HEK293 (cell line): Measurements from ENCODE around the gene GSTA1.
A peak's percentile ranks its signal among the peaks of the same experiment; 100 is the strongest.

ENCODE experiments used
- CTCF ChIA-PET: fragments of 350-600 bp; formaldehyde crosslinking; extraction: SDS; loops from one replicate; lab custom pipeline; 2021; ENCODE audit warnings: antibody characterized with exemption; lab: Yijun Ruan, JAX
- POLR2A ChIA-PET: fragments of 300-600 bp; formaldehyde crosslinking; extraction: SDS; loops from one replicate; lab custom pipeline; 2020; ENCODE audit warnings: antibody characterized with exemption, inconsistent platforms; lab: Yijun Ruan, JAX
- H3K27ac ChIP-seq: fragments of 200-500 bp; sonication (Bioruptor generic); 2 replicates; pipeline ENCODE4 v1.5.1; 2014; ENCODE audit warnings: low read depth, low read length, control low read depth, inconsistent platforms; ENCODE audit errors: extremely low read depth
- H3K36me3 ChIP-seq, 2 experiments: fragments of 200-500 bp in 1 of 2; sonication (Bioruptor generic) in 1 of 2; 1 replicate in 1 of 2; 2 replicates in 1 of 2; pipeline ENCODE4 v1.5.1; 2014 to 2017; ENCODE audit warnings: inconsistent platforms in 2 of 2, low read length in 2 of 2; ENCODE audit not compliant: control insufficient read depth in 2 of 2, insufficient read depth in 1 of 2
- H3K4me1 ChIP-seq: fragments of 200-500 bp; sonication (Bioruptor generic); 2 replicates; pipeline ENCODE4 v1.5.1; 2014; ENCODE audit warnings: mild to moderate bottlenecking, low read length, inconsistent platforms; ENCODE audit not compliant: control insufficient read depth, insufficient read depth
- H3K4me3 ChIP-seq: 2 replicates; pipeline ENCODE4 v1.5.1; 2011; ENCODE audit warnings: low read depth, mild to moderate bottlenecking, control low read depth, low read length, moderate library complexity
- H3K9me3 ChIP-seq: fragments of 200-500 bp; sonication (Bioruptor generic); 2 replicates; pipeline ENCODE4 v1.5.1; 2014; ENCODE audit warnings: low read depth, low read length, inconsistent platforms; ENCODE audit not compliant: control insufficient read depth, insufficient read depth
- EGR2 ChIP-seq: fragments of 450-650 bp; formaldehyde crosslinking; IDR thresholded peaks from 2 replicates; pipeline ENCODE4 v1.5.1; 2016; ENCODE audit warnings: low read depth, missing biosample characterization, missing genetic modification characterization
- GLI4 ChIP-seq: fragments of 450-650 bp; formaldehyde crosslinking; IDR thresholded peaks from 2 replicates; pipeline ENCODE4 v1.5.1; 2016; ENCODE audit warnings: missing biosample characterization, missing genetic modification characterization
- HOXC10 ChIP-seq: sonication (generic); formaldehyde crosslinking; IDR thresholded peaks from 2 replicates; pipeline ENCODE4 v1.8.1; 2023; ENCODE audit warnings: mild to moderate bottlenecking, missing genetic modification reagents
- KLF16 ChIP-seq: fragments of 450-650 bp; formaldehyde crosslinking; IDR thresholded peaks from 2 replicates; pipeline ENCODE4 v1.5.1; 2017; ENCODE audit warnings: missing biosample characterization, missing genetic modification characterization
- OVOL3 ChIP-seq: fragments of 450-650 bp; formaldehyde crosslinking; IDR thresholded peaks from 2 replicates; pipeline ENCODE4 v1.5.1; 2016; ENCODE audit warnings: missing biosample characterization, missing genetic modification characterization
- TRIM28 ChIP-seq: IDR thresholded peaks from 2 replicates; pipeline ENCODE4 v1.6.1; 2011; ENCODE audit warnings: low read length, control low read depth, borderline replicate concordance
- YY1 ChIP-seq: fragments of 450-650 bp; formaldehyde crosslinking; IDR thresholded peaks from 2 replicates; pipeline ENCODE4 v1.5.1; 2018; ENCODE audit warnings: missing biosample characterization, missing genetic modification characterization
- ZNF138 ChIP-seq: fragments of 450-650 bp; formaldehyde crosslinking; IDR thresholded peaks from 2 replicates; pipeline ENCODE4 v1.5.1; 2016; ENCODE audit warnings: missing biosample characterization, missing genetic modification characterization, borderline replicate concordance
- ZNF146 ChIP-seq: fragments of 450-650 bp; formaldehyde crosslinking; IDR thresholded peaks from 2 replicates; pipeline ENCODE4 v1.5.1; 2016; ENCODE audit warnings: missing biosample characterization, missing genetic modification characterization
- ZNF19 ChIP-seq: fragments of 450-650 bp; formaldehyde crosslinking; IDR thresholded peaks from 2 replicates; pipeline ENCODE4; 2016; ENCODE audit warnings: missing biosample characterization, missing genetic modification characterization, low read depth
- ZNF404 ChIP-seq: fragments of 450-650 bp; formaldehyde crosslinking; IDR thresholded peaks from 2 replicates; pipeline ENCODE4 v1.5.1; 2017; ENCODE audit warnings: missing biosample characterization, missing genetic modification characterization
- ZNF426 ChIP-seq: fragments of 450-650 bp; formaldehyde crosslinking; IDR thresholded peaks from 2 replicates; pipeline ENCODE4 v1.5.1; 2017; ENCODE audit warnings: missing biosample characterization, missing genetic modification characterization, mild to moderate bottlenecking, inconsistent platforms, moderate library complexity
- ZNF521 ChIP-seq: fragments of 450-650 bp; formaldehyde crosslinking; IDR thresholded peaks from 2 replicates; pipeline ENCODE4 v1.5.1; 2017; ENCODE audit warnings: missing biosample characterization, mild to moderate bottlenecking, missing genetic modification characterization
- ZNF558 ChIP-seq: fragments of 450-650 bp; formaldehyde crosslinking; IDR thresholded peaks from 2 replicates; pipeline ENCODE4 v1.5.1; 2016; ENCODE audit warnings: missing biosample characterization, missing genetic modification characterization
- ZNF560 ChIP-seq: fragments of 450-650 bp; formaldehyde crosslinking; IDR thresholded peaks from 2 replicates; pipeline ENCODE4 v1.5.1; 2017; ENCODE audit warnings: missing biosample characterization, missing genetic modification characterization, borderline replicate concordance
- ZNF624 ChIP-seq: fragments of 450-650 bp; formaldehyde crosslinking; IDR thresholded peaks from 2 replicates; pipeline ENCODE4 v1.5.1; 2017; ENCODE audit warnings: missing biosample characterization, missing genetic modification characterization
- ZNF76 ChIP-seq: fragments of 450-650 bp; formaldehyde crosslinking; IDR thresholded peaks from 2 replicates; pipeline ENCODE4; 2016; ENCODE audit warnings: low read depth, missing biosample characterization, missing genetic modification characterization, borderline replicate concordance
- ZNF791 ChIP-seq: fragments of 450-650 bp; formaldehyde crosslinking; IDR thresholded peaks from 2 replicates; pipeline ENCODE4 v1.5.1; 2016; ENCODE audit warnings: missing biosample characterization, missing genetic modification characterization
- TF ChIP-seq, protein P1 (sequence below): fragments of 450-650 bp; formaldehyde crosslinking; IDR thresholded peaks from 2 replicates; pipeline ENCODE4 v1.5.1; 2017; ENCODE audit warnings: missing biosample characterization, mild to moderate bottlenecking, missing genetic modification characterization, moderate library complexity
- TF ChIP-seq, protein P2 (sequence below): fragments of 450-650 bp; formaldehyde crosslinking; IDR thresholded peaks from 2 replicates; pipeline ENCODE4 v1.5.1; 2016; ENCODE audit warnings: missing biosample characterization, missing genetic modification characterization
- TF ChIP-seq, protein P3 (sequence below): fragments of 450-650 bp; formaldehyde crosslinking; IDR thresholded peaks from 2 replicates; pipeline ENCODE4 v1.5.1; 2017; ENCODE audit warnings: missing biosample characterization, missing genetic modification characterization
- TF ChIP-seq, protein P4 (sequence below): fragments of 450-650 bp; formaldehyde crosslinking; IDR thresholded peaks from 2 replicates; pipeline ENCODE4 v1.5.1; 2016; ENCODE audit warnings: missing biosample characterization, missing genetic modification characterization, borderline replicate concordance

The GSTA1 gene

DNA sequence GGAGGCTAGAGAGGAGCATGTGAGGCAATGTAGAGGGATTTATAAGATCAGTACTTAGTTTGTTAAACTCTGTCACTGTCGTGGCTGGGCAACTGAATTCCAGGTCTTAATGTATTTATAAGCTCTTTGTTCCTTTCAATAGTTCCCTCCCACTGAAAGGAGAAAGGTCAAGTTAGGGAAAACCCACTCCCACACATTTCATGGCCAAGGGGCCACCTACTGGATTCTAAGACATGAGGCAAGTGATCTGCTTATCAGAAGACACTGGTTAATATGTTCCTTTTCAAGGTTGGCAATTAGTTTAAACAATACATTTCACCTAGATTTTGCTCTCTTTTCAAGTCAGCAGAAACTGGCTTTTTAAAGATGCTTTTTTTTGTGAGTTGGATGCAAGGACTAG is 42.4 kb upstream of the GSTA1 start:
- TF ChIP-seq ZNF624 (no peak), EGR2 (peak; percentile 61; the same call in 1 of the 2 replicates), HOXC10 (CRISPR knock-in tag) (no peak)
- ChIA-PET CTCF (interaction anchor here (0.7 kb wide), 1 partner anchor 116 kb away, joined by 3 read pairs; no protein-coding TSS in a partner anchor), POLR2A (interaction anchor here (0.7 kb wide), 1 partner anchor 148 kb away, joined by 3 read pairs; no protein-coding TSS in a partner anchor)
- no peaks in the 10 kb centered on the region for H3K36me3 ChIP-seq
- H3K27ac ChIP-seq: no peak overlapping the region
- no peaks in the 10 kb centered on the region for H3K9me3 ChIP-seq
- no peaks in the 10 kb centered on the region for H3K4me1 ChIP-seq
- no peak overlapping the region for H3K4me3 ChIP-seq

DNA sequence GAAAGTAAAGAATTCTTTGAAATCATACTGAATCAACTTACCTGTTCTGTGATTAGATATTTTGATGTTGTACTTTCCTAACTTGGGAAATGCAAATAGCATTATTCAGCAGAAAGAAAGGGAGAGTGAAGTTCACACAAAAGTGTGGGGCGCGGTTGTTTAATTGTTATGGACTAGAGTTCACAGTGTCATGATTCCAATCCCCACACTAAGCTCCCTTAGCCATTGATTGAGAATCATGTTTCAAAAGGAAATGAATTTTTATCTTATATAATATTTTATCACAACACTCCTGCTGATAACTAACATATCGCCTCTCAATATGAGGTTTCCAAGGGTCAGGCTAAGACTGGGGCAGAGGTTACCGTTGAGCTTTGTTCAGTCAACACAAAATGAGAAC is 40.0 kb upstream of the GSTA1 start:
- TF ChIP-seq, protein P1, sequence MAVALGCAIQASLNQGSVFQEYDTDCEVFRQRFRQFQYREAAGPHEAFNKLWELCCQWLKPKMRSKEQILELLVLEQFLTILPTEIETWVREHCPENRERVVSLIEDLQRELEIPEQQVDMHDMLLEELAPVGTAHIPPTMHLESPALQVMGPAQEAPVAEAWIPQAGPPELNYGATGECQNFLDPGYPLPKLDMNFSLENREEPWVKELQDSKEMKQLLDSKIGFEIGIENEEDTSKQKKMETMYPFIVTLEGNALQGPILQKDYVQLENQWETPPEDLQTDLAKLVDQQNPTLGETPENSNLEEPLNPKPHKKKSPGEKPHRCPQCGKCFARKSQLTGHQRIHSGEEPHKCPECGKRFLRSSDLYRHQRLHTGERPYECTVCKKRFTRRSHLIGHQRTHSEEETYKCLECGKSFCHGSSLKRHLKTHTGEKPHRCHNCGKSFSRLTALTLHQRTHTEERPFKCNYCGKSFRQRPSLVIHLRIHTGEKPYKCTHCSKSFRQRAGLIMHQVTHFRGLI: no peak
- no peak for TF ChIP-seq ZNF404 (tag by site-specific recombination)
- no peak for TF ChIP-seq YY1 (tag by site-specific recombination)
- TF ChIP-seq ZNF560: no peak
- TF ChIP-seq GLI4: no peak
- TF ChIP-seq ZNF791 (tag by site-specific recombination): no peak
- TF ChIP-seq, protein P2, sequence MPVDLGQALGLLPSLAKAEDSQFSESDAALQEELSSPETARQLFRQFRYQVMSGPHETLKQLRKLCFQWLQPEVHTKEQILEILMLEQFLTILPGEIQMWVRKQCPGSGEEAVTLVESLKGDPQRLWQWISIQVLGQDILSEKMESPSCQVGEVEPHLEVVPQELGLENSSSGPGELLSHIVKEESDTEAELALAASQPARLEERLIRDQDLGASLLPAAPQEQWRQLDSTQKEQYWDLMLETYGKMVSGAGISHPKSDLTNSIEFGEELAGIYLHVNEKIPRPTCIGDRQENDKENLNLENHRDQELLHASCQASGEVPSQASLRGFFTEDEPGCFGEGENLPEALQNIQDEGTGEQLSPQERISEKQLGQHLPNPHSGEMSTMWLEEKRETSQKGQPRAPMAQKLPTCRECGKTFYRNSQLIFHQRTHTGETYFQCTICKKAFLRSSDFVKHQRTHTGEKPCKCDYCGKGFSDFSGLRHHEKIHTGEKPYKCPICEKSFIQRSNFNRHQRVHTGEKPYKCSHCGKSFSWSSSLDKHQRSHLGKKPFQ: no peak
- no peak for TF ChIP-seq ZNF19 (tag by site-specific recombination)
- TF ChIP-seq, protein P3, sequence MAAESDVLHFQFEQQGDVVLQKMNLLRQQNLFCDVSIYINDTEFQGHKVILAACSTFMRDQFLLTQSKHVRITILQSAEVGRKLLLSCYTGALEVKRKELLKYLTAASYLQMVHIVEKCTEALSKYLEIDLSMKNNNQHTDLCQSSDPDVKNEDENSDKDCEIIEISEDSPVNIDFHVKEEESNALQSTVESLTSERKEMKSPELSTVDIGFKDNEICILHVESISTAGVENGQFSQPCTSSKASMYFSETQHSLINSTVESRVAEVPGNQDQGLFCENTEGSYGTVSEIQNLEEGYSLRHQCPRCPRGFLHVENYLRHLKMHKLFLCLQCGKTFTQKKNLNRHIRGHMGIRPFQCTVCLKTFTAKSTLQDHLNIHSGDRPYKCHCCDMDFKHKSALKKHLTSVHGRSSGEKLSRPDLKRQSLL (tag by site-specific recombination): no peak
- TF ChIP-seq ZNF521 (tag by site-specific recombination): no peak
- no peak for TF ChIP-seq TRIM28
- TF ChIP-seq ZNF558 (tag by site-specific recombination): no peak
- TF ChIP-seq, all 188 proteins: peak for 0
- Histone ChIP-seq H3K4me3 (no peak overlapping the region), H3K27ac (no peak overlapping the region), H3K4me1 (no peaks in the 10 kb centered on the region), H3K36me3 (no peaks in the 10 kb centered on the region), H3K9me3 (no peaks in the 10 kb centered on the region)
- ChIA-PET POLR2A (no interaction called here), CTCF (interaction anchor here (0.7 kb wide), 1 partner anchor 203 kb away, joined by 3 read pairs; no protein-coding TSS in a partner anchor)

DNA sequence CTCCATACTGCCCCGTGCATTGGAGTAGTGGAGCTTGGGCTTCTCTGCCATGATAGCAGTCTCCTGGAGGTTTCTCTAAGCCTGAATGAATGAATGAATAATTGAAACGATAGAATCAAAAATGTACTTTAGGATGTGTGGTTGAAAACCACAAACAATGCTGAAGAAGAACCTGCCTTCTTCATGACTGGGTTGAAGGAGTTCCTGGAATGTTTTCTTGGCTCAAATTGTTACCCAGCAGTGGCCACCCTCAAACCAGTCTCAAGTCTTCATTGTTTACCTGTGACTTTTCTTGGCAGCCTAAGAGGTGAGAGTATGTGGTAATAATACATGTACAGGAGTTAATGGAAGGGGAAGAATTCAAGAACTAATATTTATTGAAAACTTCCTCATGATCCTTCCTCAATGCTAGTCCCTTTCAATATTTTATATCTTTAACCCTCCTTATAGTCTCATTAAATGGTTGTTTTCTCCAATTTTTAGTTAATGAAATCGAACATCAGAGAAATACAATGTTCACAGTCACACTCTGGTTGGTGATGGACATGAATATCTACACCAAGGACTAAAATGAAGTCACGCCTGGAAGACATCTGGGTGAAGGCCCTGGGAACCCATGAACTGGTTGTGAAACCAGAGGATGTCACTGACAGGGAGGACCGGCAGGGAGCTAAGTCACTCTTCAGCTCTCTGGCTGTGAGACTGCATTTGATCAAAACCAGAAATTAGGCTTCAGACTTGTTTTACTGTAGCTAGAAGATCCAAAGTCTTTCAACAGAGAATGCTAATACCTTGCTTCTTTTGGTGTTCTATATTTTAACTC is 37.4 kb upstream of the GSTA1 start, which contains the start of gene GSTA5:
Gene GSTA5 (minus strand): TSS at position 51 of the 823 bp plus-strand sequence.
- no peaks in the 10 kb centered on the region for H3K9me3 ChIP-seq
- no peak within 1 kb of the TSS for H3K27ac ChIP-seq
- no peak within 1 kb of the TSS for H3K4me3 ChIP-seq
- no peaks in the 10 kb centered on the region for H3K4me1 ChIP-seq
- CTCF ChIA-PET: interaction anchor here (0.7 to 1.4 kb wide), 2 partner anchors 15 to 154 kb away, joined by 4 read pairs; partner anchors contain the start of gene GSTA4
- no peaks in the 10 kb centered on the region for H3K36me3 ChIP-seq
- POLR2A ChIA-PET: no interaction called here
- no peak for TF ChIP-seq ZNF76
- no peak for TF ChIP-seq KLF16 (tag by site-specific recombination)
- no peak for TF ChIP-seq ZNF138 (tag by site-specific recombination)
- TF ChIP-seq, protein P4, sequence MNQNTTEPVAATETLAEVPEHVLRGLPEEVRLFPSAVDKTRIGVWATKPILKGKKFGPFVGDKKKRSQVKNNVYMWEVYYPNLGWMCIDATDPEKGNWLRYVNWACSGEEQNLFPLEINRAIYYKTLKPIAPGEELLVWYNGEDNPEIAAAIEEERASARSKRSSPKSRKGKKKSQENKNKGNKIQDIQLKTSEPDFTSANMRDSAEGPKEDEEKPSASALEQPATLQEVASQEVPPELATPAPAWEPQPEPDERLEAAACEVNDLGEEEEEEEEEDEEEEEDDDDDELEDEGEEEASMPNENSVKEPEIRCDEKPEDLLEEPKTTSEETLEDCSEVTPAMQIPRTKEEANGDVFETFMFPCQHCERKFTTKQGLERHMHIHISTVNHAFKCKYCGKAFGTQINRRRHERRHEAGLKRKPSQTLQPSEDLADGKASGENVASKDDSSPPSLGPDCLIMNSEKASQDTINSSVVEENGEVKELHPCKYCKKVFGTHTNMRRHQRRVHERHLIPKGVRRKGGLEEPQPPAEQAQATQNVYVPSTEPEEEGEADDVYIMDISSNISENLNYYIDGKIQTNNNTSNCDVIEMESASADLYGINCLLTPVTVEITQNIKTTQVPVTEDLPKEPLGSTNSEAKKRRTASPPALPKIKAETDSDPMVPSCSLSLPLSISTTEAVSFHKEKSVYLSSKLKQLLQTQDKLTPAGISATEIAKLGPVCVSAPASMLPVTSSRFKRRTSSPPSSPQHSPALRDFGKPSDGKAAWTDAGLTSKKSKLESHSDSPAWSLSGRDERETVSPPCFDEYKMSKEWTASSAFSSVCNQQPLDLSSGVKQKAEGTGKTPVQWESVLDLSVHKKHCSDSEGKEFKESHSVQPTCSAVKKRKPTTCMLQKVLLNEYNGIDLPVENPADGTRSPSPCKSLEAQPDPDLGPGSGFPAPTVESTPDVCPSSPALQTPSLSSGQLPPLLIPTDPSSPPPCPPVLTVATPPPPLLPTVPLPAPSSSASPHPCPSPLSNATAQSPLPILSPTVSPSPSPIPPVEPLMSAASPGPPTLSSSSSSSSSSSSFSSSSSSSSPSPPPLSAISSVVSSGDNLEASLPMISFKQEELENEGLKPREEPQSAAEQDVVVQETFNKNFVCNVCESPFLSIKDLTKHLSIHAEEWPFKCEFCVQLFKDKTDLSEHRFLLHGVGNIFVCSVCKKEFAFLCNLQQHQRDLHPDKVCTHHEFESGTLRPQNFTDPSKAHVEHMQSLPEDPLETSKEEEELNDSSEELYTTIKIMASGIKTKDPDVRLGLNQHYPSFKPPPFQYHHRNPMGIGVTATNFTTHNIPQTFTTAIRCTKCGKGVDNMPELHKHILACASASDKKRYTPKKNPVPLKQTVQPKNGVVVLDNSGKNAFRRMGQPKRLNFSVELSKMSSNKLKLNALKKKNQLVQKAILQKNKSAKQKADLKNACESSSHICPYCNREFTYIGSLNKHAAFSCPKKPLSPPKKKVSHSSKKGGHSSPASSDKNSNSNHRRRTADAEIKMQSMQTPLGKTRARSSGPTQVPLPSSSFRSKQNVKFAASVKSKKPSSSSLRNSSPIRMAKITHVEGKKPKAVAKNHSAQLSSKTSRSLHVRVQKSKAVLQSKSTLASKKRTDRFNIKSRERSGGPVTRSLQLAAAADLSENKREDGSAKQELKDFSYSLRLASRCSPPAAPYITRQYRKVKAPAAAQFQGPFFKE (tag by site-specific recombination): no peak
- TF ChIP-seq ZNF426 (tag by site-specific recombination): no peak
- no peak for TF ChIP-seq OVOL3 (tag by site-specific recombination)
- TF ChIP-seq TRIM28: no peak
- no peak for TF ChIP-seq ZNF146 (tag by site-specific recombination)
